Loucy (cell line): ENCODE measurements around the gene FKBP1A.

Experiments used
- CTCF ChIP-seq: fragments of 200-600 bp; sonication (generic); conservative IDR thresholded peaks from 2 replicates; pipeline ENCODE4 v1.5.1; 2014; ENCODE audit warnings: mild to moderate bottlenecking, antibody characterized with exemption, low read length
- EZH2phosphoT487 ChIP-seq: fragments of 200-600 bp; IDR thresholded peaks from 2 replicates; pipeline ENCODE4 v1.6.1; 2018; ENCODE audit warnings: antibody characterized with exemption, mild to moderate bottlenecking, moderate library complexity, borderline replicate concordance

DNA sequence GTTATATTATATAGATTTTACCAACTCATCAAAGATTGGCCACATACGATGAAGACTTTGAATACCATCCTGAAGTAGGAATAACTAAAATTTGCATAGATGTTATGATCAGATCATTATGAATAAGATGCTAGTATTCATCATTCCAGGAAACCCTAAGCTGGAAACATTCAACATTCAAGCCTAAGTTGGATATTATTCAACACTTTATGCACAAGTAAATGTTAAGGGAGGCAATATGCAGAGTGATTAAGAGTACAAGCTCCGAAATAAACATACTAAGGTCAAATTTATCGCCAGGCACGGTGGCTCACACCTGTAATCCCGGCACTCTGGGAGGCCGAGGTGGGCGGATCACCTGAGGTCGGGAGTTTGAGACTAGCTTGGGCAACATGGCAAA is 43.4 kb upstream of the FKBP1A start:
- no peak for TF ChIP-seq CTCF
- no peak for TF ChIP-seq EZH2phosphoT487
